ENCODE measurements around the gene ARL5A.

Gene ARL5A

GRCh38 chr2:151861174-151861573 is 33.0 kb upstream of the ARL5A start:
- TF ChIP-seq TAF1 (IDR thresholded peaks at IDR 0.05; ENCODE audit: borderline replicate concordance, insufficient read depth, low read length) = no peak
- TF ChIP-seq POLR2AphosphoS5 (IDR thresholded peaks at IDR 0.05; ENCODE audit: low read depth, low read length) = no peak

- TF ChIP-seq POLR2AphosphoS5 (IDR thresholded peaks at IDR 0.05; ENCODE audit: low read depth, low read length) (no peak), SIN3A (IDR thresholded peaks at IDR 0.05; ENCODE audit: borderline replicate concordance, insufficient read depth, low read length) (no peak), TAF1 (IDR thresholded peaks at IDR 0.05; ENCODE audit: borderline replicate concordance, insufficient read depth, low read length) (no peak), FOXP2 (optimal IDR thresholded peaks at IDR 0.05; ENCODE audit: borderline replicate concordance, extremely low read depth, extremely low read length, insufficient read depth) (no peak), REST (IDR thresholded peaks at IDR 0.05; ENCODE audit: insufficient read depth in 1 of 2, low read depth in 2 of 2, low read length in 2 of 2) (no peak)
Measured at GRCh38 chr2:151860613-151861146, 32.5 kb upstream of the ARL5A start.

- TF ChIP-seq SIN3A (IDR thresholded peaks at IDR 0.05; ENCODE audit: borderline replicate concordance, insufficient read depth, low read length) = no peak
Measured at GRCh38 chr2:151860210-151860609, 32.0 kb upstream of the ARL5A start.

GRCh38 chr2:151857650-151858049 is 29.4 kb upstream of the ARL5A start:
- no peak for TF ChIP-seq SIN3A (IDR thresholded peaks at IDR 0.05; ENCODE audit: borderline replicate concordance, insufficient read depth, low read length)
- TF ChIP-seq TAF1 (IDR thresholded peaks at IDR 0.05; ENCODE audit: borderline replicate concordance, insufficient read depth, low read length) = no peak
- no peak for TF ChIP-seq REST (IDR thresholded peaks at IDR 0.05; ENCODE audit: insufficient read depth in 1 of 2, low read depth in 2 of 2, low read length in 2 of 2)
- TF ChIP-seq POLR2AphosphoS5 (IDR thresholded peaks at IDR 0.05; ENCODE audit: low read depth, low read length) = no peak
- TF ChIP-seq FOXP2 (optimal IDR thresholded peaks at IDR 0.05; ENCODE audit: borderline replicate concordance, extremely low read depth, extremely low read length, insufficient read depth) = no peak

GRCh38 chr2:151855111-151855510 is 26.9 kb upstream of the ARL5A start:
- TF ChIP-seq POLR2AphosphoS5 (IDR thresholded peaks at IDR 0.05; ENCODE audit: low read depth, low read length) (no peak), REST (IDR thresholded peaks at IDR 0.05; ENCODE audit: insufficient read depth in 1 of 2, low read depth in 2 of 2, low read length in 2 of 2) (no peak), FOXP2 (optimal IDR thresholded peaks at IDR 0.05; ENCODE audit: borderline replicate concordance, extremely low read depth, extremely low read length, insufficient read depth) (no peak), SIN3A (IDR thresholded peaks at IDR 0.05; ENCODE audit: borderline replicate concordance, insufficient read depth, low read length) (no peak), TAF1 (IDR thresholded peaks at IDR 0.05; ENCODE audit: borderline replicate concordance, insufficient read depth, low read length) (no peak)

GRCh38 chr2:151853070-151853758 is 25.0 kb upstream of the ARL5A start:
- TF ChIP-seq POLR2AphosphoS5 (IDR thresholded peaks at IDR 0.05; ENCODE audit: low read depth, low read length) (no peak), TAF1 (IDR thresholded peaks at IDR 0.05; ENCODE audit: borderline replicate concordance, insufficient read depth, low read length) (no peak), SIN3A (IDR thresholded peaks at IDR 0.05; ENCODE audit: borderline replicate concordance, insufficient read depth, low read length) (no peak), REST (IDR thresholded peaks at IDR 0.05; ENCODE audit: insufficient read depth in 1 of 2, low read depth in 2 of 2, low read length in 2 of 2) (no peak), FOXP2 (optimal IDR thresholded peaks at IDR 0.05; ENCODE audit: borderline replicate concordance, extremely low read depth, extremely low read length, insufficient read depth) (no peak)

All from PFSK-1 (cell line).